Stimulated activated CD8-positive, alpha-beta memory T cell treated with anti-CD3 and anti-CD28 coated beads, Interleukin-15, amount 100 ng/mL, for 1 hour (primary cell): ENCODE measurements around the gene CTPS1.
A peak's percentile ranks its signal among the peaks of the same experiment; 100 is the strongest.

Source experiments
- DNase-seq: peaks from one replicate; pipeline ENCODE4 v3.0.0-alpha.2; 2020; ENCODE audit warnings: low read depth

The CTPS1 gene

DNA sequence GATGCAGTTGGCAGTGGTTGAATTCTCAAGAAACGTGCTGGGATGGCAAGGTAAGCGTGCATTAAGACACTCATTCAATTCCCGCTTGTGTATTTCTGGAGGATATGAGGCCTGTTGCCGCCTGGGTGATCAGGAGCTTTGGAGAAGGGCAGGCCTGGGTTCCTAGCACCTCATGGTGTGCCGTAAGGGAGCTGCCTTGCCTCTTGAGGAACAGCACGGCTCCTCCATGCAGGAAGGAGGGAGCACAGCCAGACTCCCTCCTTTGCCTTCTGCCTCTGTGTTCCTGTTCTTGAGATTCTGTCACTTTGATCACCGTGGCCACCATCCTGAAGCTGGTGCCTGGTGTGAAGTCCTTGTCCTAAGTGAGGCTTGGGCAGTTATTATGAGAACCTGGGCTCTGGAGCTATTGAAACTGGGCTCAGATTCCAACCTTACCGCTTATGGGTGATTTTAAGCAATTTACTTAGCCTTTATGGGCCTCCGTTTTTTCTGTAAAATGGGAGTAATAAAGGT is 23.7 kb downstream of the CTPS1 start:
- no peak for DNase-seq

DNA sequence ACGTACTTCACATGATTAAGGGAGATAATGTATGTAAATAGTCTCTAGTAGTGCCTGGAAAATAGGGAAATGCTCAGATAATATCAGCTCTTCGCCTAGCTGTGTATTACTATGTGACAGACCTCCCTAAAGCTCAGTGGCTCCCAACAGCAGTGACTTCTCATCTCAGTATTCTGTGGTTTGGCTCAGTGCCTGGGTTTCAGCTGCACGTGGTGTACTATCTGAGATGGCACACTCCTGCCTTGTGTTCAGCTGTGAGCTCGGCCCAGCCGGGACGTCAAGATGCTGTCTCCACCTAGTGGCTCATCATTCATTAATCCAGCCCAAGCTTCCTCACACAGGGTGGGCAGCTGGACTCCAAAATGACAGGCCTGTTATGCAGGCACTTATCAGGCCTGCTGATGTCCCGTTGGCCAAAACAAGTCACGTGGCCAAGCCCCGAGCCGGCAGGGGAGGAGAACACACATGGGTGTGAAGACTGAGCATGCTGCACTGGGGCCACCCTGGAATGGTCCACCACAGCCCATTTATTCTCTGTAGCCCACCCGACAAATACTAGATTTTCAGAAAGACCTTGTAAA is 24.2 kb downstream of the CTPS1 start:
- DNase-seq: peak; percentile 80

GRCh38 chr1:41005876-41006275 is 26.4 kb downstream of the CTPS1 start:
- no peak for DNase-seq

GRCh38 chr1:41006942-41007865 is 27.7 kb downstream of the CTPS1 start:
- DNase-seq: no peak

GRCh38 chr1:41009466-41009865 is 30.0 kb downstream of the CTPS1 start:
- DNase-seq: no peak

- no peak for DNase-seq
Measured at GRCh38 chr1:41010345-41010744, 30.8 kb downstream of the CTPS1 start.

- DNase-seq: no peak
Measured at GRCh38 chr1:41013024-41013423, 33.5 kb downstream of the CTPS1 start.

- no peak for DNase-seq
Measured at GRCh38 chr1:41013796-41014195, 34.3 kb downstream of the CTPS1 start.

GRCh38 chr1:41014871-41015270 is 35.4 kb downstream of the CTPS1 start:
- no peak for DNase-seq

GRCh38 chr1:41015281-41015896 is 35.9 kb downstream of the CTPS1 start:
- no peak for DNase-seq

GRCh38 chr1:41015897-41016470 is 36.5 kb downstream of the CTPS1 start:
- no peak for DNase-seq

DNA sequence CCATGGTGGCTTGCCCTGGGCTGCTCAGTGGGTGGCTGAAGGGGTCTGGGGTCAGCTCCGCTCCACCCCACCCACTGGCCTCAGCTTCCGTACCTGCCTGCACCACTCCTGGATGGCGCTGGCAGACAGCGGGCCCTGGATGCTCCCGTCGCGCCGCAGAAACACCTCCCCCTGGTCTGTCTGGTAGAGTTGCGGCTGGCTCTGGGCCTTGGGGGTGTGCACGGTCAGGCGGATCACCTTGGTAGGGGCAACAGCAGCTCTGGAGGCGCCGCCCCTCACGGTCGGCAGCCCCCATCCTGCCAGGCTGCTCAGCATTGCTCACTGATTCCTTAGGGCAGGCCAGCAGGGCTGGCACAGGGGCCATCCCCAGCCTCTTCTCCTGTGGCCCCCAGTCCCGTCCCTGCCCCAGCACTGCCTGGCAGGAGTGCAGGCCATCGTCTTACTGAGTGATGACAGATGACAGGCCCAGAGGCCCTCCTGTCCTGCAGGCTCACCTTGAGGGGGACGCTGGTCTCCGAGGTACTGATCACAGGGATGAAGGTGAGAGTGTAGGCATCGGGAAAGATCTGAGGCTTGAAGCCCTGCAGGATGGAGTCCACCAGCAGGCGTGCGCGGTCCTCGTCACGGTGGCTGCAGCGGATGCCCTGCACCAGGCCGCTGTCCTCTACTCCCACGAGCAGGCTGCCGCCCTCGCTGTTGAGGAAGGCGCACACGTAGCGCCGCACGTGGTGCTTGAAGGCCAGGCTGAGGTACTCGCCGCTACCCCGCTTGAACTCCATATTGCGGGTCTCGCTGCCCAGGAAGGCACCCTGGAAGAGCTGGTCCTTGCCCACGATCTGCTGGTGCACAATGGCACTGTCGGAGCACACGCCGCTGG is 37.9 kb downstream of the CTPS1 start:
- DNase-seq: no peak

DNA sequence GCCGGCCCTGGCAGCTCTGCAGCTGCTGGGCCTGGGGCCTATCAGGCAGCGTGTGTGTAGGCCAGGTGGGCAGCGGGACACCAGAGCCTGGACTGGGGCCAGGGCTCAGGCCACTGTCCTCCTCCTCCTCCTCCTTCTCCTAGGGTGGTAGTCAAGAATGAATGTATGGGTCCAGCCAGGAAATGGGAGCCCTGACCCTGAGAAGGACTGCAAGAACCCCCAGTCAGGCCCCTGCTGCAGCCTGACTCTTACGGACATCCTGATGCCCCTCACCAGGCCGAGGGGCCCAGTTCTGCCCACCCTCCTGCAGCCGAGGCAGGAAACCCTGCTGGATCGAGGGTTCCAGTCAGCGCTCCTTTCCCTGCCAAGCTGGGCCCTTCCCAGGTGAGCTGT is 38.5 kb downstream of the CTPS1 start:
- no peak for DNase-seq

DNA sequence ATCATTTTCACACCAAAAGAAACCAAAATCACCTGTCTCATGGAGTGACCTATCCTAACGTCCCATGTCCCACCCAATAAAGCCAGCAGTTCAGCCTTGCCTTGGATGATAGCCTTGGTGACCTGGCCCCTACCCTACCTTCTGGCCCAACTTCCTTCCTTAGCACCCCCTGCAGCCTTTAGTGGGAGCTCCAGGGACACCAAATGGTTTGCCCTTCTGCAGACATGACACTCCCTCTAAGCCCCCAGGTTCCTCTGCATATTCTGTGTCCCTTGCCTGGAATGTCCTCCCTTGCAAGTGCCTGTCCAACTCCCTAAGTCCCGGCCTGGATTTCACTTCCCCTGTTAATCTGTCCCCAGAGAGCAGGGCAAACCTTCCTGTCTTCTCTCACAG is 39.9 kb downstream of the CTPS1 start:
- no peak for DNase-seq

GRCh38 chr1:41020109-41020576 is 40.6 kb downstream of the CTPS1 start:
- no peak for DNase-seq

DNA sequence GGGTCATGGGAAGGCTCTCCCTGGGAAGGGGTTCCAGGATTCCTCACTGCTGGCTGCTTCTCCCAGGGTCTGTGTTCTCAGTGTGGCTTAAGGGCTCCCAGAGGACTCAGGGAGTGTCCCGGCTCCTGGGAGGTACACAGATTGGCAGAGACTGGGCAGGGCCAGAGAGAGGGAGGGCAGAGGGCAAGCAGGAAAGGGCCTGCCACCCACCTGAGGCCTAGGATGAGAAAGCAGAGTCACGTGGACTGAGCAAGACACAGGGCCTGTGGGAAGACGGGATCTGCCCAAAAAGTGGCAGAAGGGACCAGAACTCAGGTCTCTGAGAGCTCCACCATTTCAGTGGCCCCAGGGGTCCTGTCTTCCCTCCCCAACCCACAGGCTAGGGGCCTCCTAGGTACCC is 41.2 kb downstream of the CTPS1 start:
- DNase-seq: no peak

GRCh38 chr1:41021526-41022308 is 42.2 kb downstream of the CTPS1 start, which contains the start of gene SLFNL1:
Gene SLFNL1 (minus strand): TSS chr1:41021725. CDS start chr1:41020660, 1,065 bp downstream.
- no peak for DNase-seq

- DNase-seq: no peak
Measured at GRCh38 chr1:41022424-41022823, 42.9 kb downstream of the CTPS1 start.

DNA sequence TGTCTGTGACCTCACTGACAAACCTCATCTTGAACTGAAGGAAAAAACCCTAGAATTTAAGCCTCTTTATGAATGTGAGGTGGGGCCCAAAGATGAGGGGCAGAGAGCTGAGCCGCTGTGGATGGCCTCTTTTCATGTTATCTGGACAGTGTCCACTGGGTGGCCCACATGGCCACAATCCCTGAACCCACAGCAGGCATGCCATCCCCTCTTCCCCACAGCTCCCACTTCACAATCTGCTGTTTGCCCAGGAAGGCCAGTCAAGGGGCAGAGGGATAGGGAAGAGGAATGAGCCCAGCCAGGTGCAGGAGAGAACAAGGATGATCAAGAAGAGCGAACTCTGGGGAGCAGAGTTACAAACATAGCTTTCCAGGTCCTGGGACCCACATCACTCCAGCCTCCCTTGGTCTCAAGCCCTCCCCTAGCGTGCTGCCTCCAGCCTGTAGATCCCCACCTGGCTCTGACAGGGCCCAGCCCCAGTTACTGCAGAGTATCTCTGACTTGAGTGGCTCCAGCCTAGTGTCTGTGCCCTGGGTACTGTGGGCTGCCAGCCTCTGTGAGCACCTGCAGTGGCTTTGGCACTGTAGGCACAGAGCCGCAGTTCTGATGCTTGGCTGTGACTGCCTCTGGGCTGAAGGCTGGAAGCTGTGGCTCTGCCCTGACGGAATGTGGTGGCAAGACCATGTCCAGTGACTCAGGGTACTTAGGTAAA is 43.9 kb downstream of the CTPS1 start:
- no peak for DNase-seq

DNA sequence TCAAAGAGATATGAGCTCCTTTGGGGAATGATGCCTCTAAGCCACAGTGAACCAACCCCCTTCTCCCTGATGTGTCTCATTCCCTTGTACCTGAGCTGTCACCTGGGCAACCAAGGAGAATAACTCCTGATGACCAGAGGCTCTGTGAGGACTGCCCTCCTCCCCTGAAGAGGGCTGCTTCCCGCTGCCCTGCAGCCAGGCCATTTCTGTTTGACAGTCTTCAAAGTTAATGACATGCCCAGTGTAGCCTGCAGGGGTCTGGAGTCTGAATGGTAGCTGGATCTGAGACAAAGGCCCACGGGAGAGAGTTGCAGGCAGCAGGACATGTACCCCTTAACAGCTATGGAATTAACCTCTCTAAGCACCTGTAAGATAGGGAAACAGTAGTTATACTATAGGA is 45.5 kb downstream of the CTPS1 start:
- DNase-seq: no peak
